HPDE6-E6E7 (cell line): ENCODE results near the gene FOXA3.

Experiments
- DNase-seq: peaks from one replicate; pipeline ENCODE4 v3.0.0; 2011; ENCODE audit warnings: missing footprints; ENCODE audit errors: extremely low spot score

The FOXA3 gene

DNA sequence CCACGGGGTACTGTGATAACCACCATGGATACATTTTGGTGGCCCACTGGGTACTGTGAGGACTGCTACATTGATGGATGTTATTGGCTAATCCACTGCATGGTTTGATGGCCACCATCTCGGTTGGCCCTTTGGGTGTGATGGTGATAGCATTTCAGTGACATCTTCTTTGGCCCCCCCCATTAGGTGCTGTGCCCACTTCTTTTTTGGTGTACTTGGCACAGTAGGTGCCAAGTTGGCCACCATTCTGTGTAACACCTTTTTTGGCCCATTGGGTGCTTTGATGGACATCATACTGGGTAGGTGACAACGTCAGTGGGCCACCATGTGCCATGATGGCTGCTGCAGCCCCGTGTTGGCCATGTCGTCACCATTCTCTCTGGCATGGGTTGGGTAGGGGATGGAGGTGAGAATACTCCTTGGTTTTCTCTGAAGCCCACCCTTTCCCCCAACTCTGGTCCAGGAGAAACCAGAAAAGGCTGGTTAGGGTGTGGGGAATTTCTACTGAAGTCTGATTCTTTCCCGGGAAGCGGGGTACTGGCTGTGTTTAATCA, 9.2 kb downstream of the FOXA3 start:
- DNase-seq, result no peak

GRCh38 chr19:45874620-45874966, 10.5 kb downstream of the FOXA3 start:
- no peak for DNase-seq

- DNase-seq, result no peak
Observed at GRCh38 chr19:45876161-45876410, 12.0 kb downstream of the FOXA3 start.

DNA sequence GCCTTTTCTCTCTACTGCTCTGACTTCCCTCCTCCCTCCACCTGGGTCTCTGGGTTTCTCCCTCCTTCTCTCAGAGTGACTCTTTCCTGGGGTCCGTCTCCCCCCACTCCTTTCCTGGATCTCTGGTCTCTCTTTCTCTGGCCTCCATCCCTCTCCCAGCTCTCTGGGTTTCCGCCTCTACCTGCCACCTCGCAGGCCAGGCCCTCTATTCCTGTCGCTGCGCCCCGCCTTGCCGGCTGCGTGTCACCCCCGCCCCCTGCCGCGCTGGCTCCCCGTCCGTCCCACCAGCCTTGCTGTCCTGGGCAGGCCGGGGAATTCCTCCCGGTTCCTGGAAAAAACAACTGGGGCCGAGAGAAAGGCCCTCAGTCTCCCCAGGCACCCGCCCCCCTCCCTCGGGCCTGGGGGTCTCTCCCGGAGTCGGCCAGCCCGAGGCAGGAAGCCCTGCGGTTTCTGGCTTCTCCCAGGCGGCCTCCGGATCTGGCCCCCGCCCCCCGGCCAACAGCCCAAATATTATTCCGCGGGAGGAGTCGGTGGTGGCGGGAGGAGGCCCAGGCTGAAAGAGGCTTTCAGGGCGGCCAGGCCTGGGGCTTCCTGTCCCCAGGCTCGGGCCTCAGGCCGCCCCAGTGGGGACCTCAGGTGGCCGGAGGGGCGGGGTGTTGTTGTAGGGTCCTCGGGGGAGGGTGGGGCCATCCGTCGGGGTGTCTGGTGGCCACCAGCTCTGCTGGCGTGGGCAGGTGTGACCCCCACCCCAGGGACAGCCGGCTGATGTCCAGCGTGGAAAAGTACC, 12.5 kb downstream of the FOXA3 start:
- DNase-seq, result no peak

- DNase-seq, result no peak
Observed at GRCh38 chr19:45878043-45878794, 14.1 kb downstream of the FOXA3 start.

GRCh38 chr19:45879055-45879454, 14.9 kb downstream of the FOXA3 start:
- no peak for DNase-seq

DNA sequence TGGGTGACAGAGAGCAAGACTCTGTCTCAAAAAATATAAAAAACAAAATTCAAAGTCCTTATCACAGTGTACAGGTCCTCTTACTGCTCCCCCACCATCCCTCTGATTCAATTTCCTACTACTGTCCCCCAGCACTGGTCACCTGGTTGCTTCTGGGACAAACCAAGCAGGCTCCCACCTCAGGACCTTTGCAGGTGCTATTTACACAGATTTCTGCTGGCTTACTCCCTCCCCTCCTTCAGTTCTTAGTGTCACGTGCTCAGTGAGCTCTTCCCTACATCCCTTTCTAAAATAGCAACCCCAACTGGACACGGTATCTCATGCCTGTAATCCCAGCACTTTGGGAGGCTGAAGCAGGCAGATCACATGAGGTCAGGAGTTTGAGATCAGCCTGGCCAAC, 15.8 kb downstream of the FOXA3 start:
- DNase-seq, result no peak

GRCh38 chr19:45881082-45881908, 17.2 kb downstream of the FOXA3 start:
- no peak for DNase-seq

DNA sequence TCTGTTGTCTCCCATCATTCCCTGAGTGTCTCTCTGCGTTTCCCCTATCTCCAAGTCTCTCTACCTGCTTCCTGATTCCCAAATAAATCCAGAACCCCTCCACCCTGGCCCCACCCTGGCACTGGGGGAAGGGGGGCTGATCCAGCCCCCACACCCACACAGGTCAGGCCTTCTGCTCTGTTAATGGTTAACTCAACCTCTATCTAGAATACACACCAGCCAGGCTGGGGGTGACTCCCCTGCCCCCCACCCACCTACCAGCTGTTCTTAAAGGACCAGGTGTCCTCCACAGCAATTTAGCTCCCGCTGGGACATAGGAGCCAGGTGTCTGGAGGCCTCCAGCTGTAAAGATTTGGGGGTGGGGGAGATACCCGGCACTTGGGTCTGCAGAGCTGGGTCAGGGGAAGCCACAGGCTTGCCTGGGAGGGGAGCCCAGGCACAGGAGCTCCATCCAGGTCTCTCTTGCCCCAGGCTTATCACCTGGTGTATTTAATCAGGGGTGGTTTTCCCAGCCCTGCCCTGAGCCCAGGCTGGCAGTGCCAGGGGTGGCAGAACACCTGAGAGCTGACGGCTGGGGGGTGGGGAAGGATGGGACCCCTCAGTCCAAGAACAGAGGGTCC, 17.9 kb downstream of the FOXA3 start:
- DNase-seq, result no peak

GRCh38 chr19:45882652-45883585, 18.8 kb downstream of the FOXA3 start:
- peak; percentile 70 for DNase-seq

GRCh38 chr19:45883586-45883880, 19.4 kb downstream of the FOXA3 start:
- DNase-seq, result no peak

DNA sequence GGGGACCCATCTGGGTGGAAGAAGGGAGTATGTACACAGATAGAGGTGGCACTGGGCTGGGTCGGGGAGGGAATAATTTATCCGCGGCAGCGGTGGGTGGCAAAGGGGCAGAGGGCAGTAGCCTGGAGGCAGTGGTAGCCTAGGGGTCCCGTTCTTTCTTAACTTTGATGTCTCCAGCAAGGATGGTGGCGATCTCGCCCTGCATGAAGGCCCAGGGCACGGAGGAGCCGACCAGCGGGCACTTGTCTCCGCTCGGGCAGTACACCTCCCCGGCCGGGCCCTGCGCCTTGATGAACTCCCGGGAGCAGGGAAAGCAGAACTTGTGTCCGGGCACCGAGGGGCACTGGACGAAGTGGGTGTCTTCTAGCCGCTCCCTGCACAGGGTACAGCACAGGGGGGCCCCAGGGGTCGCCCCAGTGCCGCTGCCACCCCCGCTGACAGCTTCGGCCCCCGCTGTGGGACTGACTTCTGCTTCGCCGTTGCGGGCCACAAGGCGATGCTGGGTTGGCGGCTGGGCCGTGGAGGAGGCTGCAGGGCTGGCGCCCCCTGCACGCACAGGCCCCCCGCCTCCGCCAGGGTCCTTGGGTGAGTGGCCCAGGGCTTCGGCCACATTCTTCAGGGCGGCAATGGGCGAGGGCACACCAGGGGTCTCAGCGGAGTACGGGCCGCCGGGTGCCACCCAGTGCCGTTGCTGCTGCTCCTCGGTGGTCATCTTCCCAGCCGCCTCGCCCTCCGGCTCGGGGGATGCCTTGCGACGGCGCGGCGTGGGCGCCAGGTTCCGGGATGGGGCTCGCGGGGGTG, 20.0 kb downstream of the FOXA3 start:
- DNase-seq, result no peak

DNA sequence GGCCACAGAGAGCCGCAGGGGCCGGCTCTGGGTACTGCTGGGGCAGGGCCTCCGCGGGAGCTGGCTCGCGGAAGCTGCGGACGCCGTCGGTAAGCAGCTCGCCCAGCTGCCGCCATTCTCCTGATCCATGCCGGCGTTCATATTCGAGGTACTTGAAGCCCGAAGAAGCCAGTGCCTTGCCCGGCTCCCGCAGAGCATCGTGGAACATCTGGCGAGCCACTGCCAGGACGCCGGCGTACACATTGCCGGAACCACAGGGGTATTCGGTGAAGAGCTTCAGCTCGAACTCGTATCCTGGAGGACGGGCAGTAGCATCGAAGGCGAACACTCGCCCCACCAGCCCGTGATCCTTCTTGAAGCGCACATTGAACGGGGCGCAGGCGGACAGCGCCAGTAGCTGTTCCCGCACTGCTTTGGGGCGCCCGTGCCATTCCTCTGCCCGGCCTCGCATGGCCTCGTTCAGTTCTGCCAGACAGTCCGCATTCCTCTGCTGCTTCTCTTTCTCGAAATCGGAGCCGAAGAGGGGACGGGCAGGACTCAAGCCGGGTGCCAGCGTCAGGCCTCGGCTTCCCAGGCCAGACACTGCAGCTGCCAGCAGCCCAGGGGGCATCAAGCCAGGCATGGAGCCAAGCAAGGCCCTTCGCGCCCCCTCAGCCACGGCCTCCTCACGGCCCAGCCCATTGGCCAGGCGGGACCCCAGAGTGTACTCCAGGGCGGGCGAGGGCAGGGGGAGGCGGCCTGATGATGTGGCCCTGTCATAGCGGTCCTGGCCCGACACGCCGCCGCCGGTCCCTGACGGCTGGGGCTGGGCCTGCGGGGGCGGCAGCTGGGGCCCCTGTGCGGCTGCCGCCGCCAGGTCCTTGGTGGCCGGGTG, 20.8 kb downstream of the FOXA3 start:
- DNase-seq, result no peak

GRCh38 chr19:45885556-45886426, 21.7 kb downstream of the FOXA3 start, which contains the start of gene IRF2BP1:
TSS of gene IRF2BP1 (minus strand) at chr19:45886141. CDS start at chr19:45885774, 367 bp downstream.
- DNase-seq, result peak; percentile 92

- DNase-seq, result peak; percentile 91
Observed at GRCh38 chr19:45886427-45887199, 22.5 kb downstream of the FOXA3 start.

DNA sequence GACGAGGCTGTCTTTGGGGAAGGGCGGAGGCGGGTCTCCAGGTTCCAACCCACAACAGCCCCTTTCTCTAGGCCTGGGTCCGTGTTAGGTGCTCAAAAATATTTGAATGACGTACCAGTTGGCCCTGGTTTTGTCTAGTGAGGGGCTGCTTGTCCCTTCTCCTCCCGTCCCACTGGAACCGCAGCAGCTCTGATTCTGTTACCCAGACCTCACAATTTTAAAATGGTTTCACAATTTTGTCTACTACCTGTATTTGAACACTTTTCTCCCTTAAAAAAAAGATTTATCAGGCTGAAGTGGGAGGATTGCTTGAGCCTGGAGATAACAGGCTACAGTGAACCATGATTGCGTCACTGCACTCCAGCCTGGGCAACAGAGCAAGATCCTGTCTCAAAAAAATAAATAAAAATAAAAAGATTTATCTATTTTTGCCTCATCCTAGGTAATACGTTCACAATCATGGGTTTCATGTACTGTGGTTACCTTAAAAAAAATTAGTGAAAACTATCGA, 23.1 kb downstream of the FOXA3 start:
- no peak for DNase-seq
